K562 (cell line): Measurements from ENCODE around the gene CYB5D1. TPM values are rescaled to one million over a fixed set of nuclear protein-coding genes. Genes with fewer than 3 reads are reported as not detected.

Experiments used
- ARNT ChIP-seq, 2 experiments: fragments of 450-650 bp; IDR thresholded peaks; 2 replicates each; pipeline ENCODE4 v1.6.1; 2016; ENCODE audit warnings: mild to moderate bottlenecking in 1 of 2
- BRF2 ChIP-seq: IDR thresholded peaks from 3 replicates; pipeline ENCODE4 v1.6.1; 2011; ENCODE audit warnings: borderline replicate concordance, mild to moderate bottlenecking; ENCODE audit not compliant: insufficient read length, insufficient read depth
- CEBPG ChIP-seq, 3 experiments: fragments of 200-800 bp in 1 of 3; sonication (Bioruptor generic) in 1 of 3; sonication (generic) in 1 of 3; formaldehyde crosslinking in 1 of 3; IDR thresholded peaks in 2 of 3; conservative IDR thresholded peaks in 1 of 3; 2 replicates each; pipeline versions ENCODE4 v1.6.1 to v1.8.0; 2016 to 2022; ENCODE audit warnings: missing compliant biosample characterization in 2 of 3, missing genetic modification characterization in 2 of 3, mild to moderate bottlenecking in 1 of 3, missing genetic modification reagents in 1 of 3
- CHD1 ChIP-seq: fragments of 200-600 bp; sonication (generic); IDR thresholded peaks from one replicate; pipeline ENCODE4 v1.6.1; 2012; ENCODE audit warnings: mild to moderate bottlenecking, moderate library complexity, low read length, inconsistent platforms
- E2F1 ChIP-seq: sonication (generic); formaldehyde crosslinking; IDR thresholded peaks from 2 replicates; pipeline ENCODE4 v1.8.1; 2023; ENCODE audit warnings: mild to moderate bottlenecking, missing genetic modification reagents, moderate library complexity
- E2F3 ChIP-seq: fragments of 250-450 bp; sonication (Bioruptor Pico); IDR thresholded peaks from 2 replicates; pipeline ENCODE4 v1.4.0; 2020; ENCODE audit warnings: mild to moderate bottlenecking
- ESRRB ChIP-seq: fragments of 250-450 bp; sonication (Bioruptor Pico); IDR thresholded peaks from 2 replicates; pipeline ENCODE4 v1.5.0; 2020; ENCODE audit warnings: mild to moderate bottlenecking, moderate library complexity, borderline replicate concordance
- FOXK1 ChIP-seq: sonication (generic); formaldehyde crosslinking; IDR thresholded peaks from 2 replicates; pipeline ENCODE4 v1.8.0; 2022; ENCODE audit warnings: missing genetic modification reagents, mild to moderate bottlenecking, borderline replicate concordance
- HDAC1 ChIP-seq, 2 experiments: fragments of 450-650 bp; IDR thresholded peaks; 2 replicates each; pipeline ENCODE4 v1.6.1; 2016 to 2017; ENCODE audit warnings: inconsistent platforms in 1 of 2, mild to moderate bottlenecking in 1 of 2, moderate library complexity in 1 of 2
- HSF4 ChIP-seq: fragments of 250-450 bp; sonication (Bioruptor Pico); IDR thresholded peaks from 2 replicates; pipeline ENCODE4 v2.1.2; 2022; ENCODE audit warnings: mild to moderate bottlenecking, moderate library complexity, borderline replicate concordance
- MCM5 ChIP-seq: fragments of 450-650 bp; IDR thresholded peaks from 2 replicates; pipeline ENCODE4 v1.6.1; 2016; ENCODE audit warnings: low read depth
- MXI1 ChIP-seq: IDR thresholded peaks from 2 replicates; pipeline ENCODE4 v1.6.1; 2011; ENCODE audit warnings: low read depth, mild to moderate bottlenecking, improper control_type of control experiment, low read length
- NFYB ChIP-seq: IDR thresholded peaks from 2 replicates; pipeline ENCODE4 v1.6.1; 2011; ENCODE audit warnings: mild to moderate bottlenecking, moderate library complexity; ENCODE audit not compliant: insufficient read length; ENCODE audit errors: extremely low read depth
- PHB2 ChIP-seq: fragments of 450-650 bp; IDR thresholded peaks from 2 replicates; pipeline ENCODE4 v1.6.1; 2017; ENCODE audit warnings: low read depth
- POLR2A ChIP-seq: fragments of 450-650 bp; conservative IDR thresholded peaks from 2 replicates; pipeline ENCODE4 v1.6.1; 2016
- POLR2AphosphoS5 ChIP-seq: IDR thresholded peaks from 2 replicates; pipeline ENCODE4 v1.6.1; 2011; ENCODE audit warnings: mild to moderate bottlenecking, low read depth, low read length, moderate library complexity; ENCODE audit not compliant: control insufficient read depth, insufficient read depth
- RBM25 ChIP-seq: fragments of 200-400 bp; formaldehyde crosslinking; IDR thresholded peaks from 2 replicates; pipeline ENCODE4 v1.6.1; 2018; ENCODE audit warnings: low read length, low read depth, moderate library complexity; ENCODE audit not compliant: severe bottlenecking
- RNF2 ChIP-seq: sonication (generic); IDR thresholded peaks from 2 replicates; pipeline ENCODE4 v1.6.1; 2016
- RNF219 ChIP-seq: fragments of 250-450 bp; sonication (Bioruptor Pico); IDR thresholded peaks from 2 replicates; pipeline ENCODE4 v1.5.0; 2022; ENCODE audit warnings: mild to moderate bottlenecking
- SP1 ChIP-seq: sonication (generic); formaldehyde crosslinking; IDR thresholded peaks from 2 replicates; pipeline ENCODE4 v1.8.1; 2022; ENCODE audit warnings: mild to moderate bottlenecking, missing genetic modification reagents
- TGIF2 ChIP-seq: sonication (generic); formaldehyde crosslinking; IDR thresholded peaks from 2 replicates; pipeline ENCODE4 v1.8.1; 2022; ENCODE audit warnings: mild to moderate bottlenecking, missing genetic modification reagents, moderate library complexity
- ZNF12 ChIP-seq: sonication (generic); formaldehyde crosslinking; IDR thresholded peaks from 2 replicates; pipeline ENCODE4 v1.4.0; 2020; ENCODE audit warnings: mild to moderate bottlenecking, missing genetic modification reagents
- ZNF212 ChIP-seq: fragments of 450-650 bp; formaldehyde crosslinking; IDR thresholded peaks from 2 replicates; pipeline ENCODE4 v1.4.0; 2020; ENCODE audit warnings: mild to moderate bottlenecking
- ZNF24 ChIP-seq: fragments of 450-650 bp; IDR thresholded peaks from 2 replicates; pipeline ENCODE4 v1.6.1; 2016
- ZNF780A ChIP-seq: fragments of 250-450 bp; sonication (Bioruptor Pico); IDR thresholded peaks from 2 replicates; pipeline ENCODE4 v1.5.0; 2021; ENCODE audit warnings: mild to moderate bottlenecking
- ZZZ3 ChIP-seq: fragments of 450-650 bp; IDR thresholded peaks from 2 replicates; pipeline ENCODE4 v1.6.1; 2016; ENCODE audit warnings: antibody characterized with exemption, mild to moderate bottlenecking, moderate library complexity
- polyA plus RNA-seq, 8 experiments: library from polyadenylated mRNA; depleted of rRNA in 4 of 8; stranded (reverse) in 5 of 8; unstranded in 3 of 8; fragments of >200 nt; fragmentation: Nextera tagmentation in 2 of 8; fragmentation: Illumina TruSeq in 1 of 8; extraction: Ambion mirVana in 2 of 8; extraction: Trizol in 1 of 8; gene quantifications; 2 replicates each; pipeline versions ENCODE4 v1.2.1 to v1.2.3, GENCODE V29; 2011 to 2014; ENCODE audit warnings: inconsistent platforms in 1 of 8, missing spikeins in 1 of 8
- total RNA-seq, 7 experiments: library from RNA; depleted of rRNA in 6 of 7; stranded (reverse); fragments of >200 nt in 6 of 7; fragmentation: Illumina TruSeq in 2 of 7; extraction: Trizol in 2 of 7; gene quantifications; 2 replicates each; pipeline versions ENCODE4 v1.2.1 to v1.2.3, GENCODE V29; 2011 to 2021; ENCODE audit warnings: low replicate concordance in 1 of 7

Gene CYB5D1
- total and polyA plus RNA-seq, 9 of the 15 experiments (the other 6 are each of a cell fraction or from before 2014, with no cell fraction given), result 2.4 to 7.9 (median 5.7) TPM

- no peak for TF ChIP-seq E2F3 (CRISPR knock-in tag)
- TF ChIP-seq POLR2AphosphoS5, result peak; percentile 43; the same call in 1 of the 2 replicates
- no peak for TF ChIP-seq ZNF212 (CRISPR knock-in tag)
- TF ChIP-seq TGIF2, result no peak
- TF ChIP-seq ZNF12 (CRISPR knock-in tag), result no peak
- TF ChIP-seq RBM25, result peak; percentile 78
- no peak for TF ChIP-seq BRF2
- TF ChIP-seq HSF4 (CRISPR knock-in tag), result no peak
- peak; percentile 34; the same call in 1 of the 2 replicates for TF ChIP-seq ZNF24
- TF ChIP-seq SP1, result no peak
- TF ChIP-seq ESRRB (CRISPR knock-in tag), result no peak
- TF ChIP-seq MCM5, result no peak
- no peak for TF ChIP-seq PHB2
- peak in 1 of 2 experiments; percentile 49; a peak in 1 of 4 replicates for TF ChIP-seq HDAC1 (IDR thresholded peaks at IDR 0.05)
- no peak for TF ChIP-seq CEBPG (CRISPR knock-in tag; IDR thresholded peaks at IDR 0.05)
- no peak for TF ChIP-seq CEBPG (tag; conservative IDR thresholded peaks at IDR 0.05 in 1 of 2, IDR thresholded peaks at IDR 0.05 in 1 of 2)
- TF ChIP-seq POLR2A, result peak; percentile 60; the same call in 1 of the 2 replicates
- TF ChIP-seq NFYB, result no peak
- peak; percentile 42; the same call in 1 of the 2 replicates for TF ChIP-seq RNF2
- no peak for TF ChIP-seq ZNF780A (CRISPR knock-in tag)
- TF ChIP-seq CHD1, result no peak
- peak; percentile 8 for TF ChIP-seq MXI1
- TF ChIP-seq RNF219, result no peak
- no peak for TF ChIP-seq ARNT (IDR thresholded peaks at IDR 0.05)
- TF ChIP-seq ZZZ3, result no peak
- no peak for TF ChIP-seq E2F1
- TF ChIP-seq FOXK1, result no peak
These were observed 741 bp upstream of the CYB5D1 start, which contains the start of gene NAA38 (continued) for GRCh38 chr17:7856811-7857712.
